SK-N-MC (cell line): Measurements from ENCODE around the gene METTL16.

Experiments
- EZH2 ChIP-seq: fragments of 200-600 bp; sonication (generic); IDR thresholded peaks from one replicate; pipeline ENCODE4 v1.6.1; 2017; ENCODE audit warnings: antibody characterized with exemption
- POLR2AphosphoS5 ChIP-seq: IDR thresholded peaks from 2 replicates; pipeline ENCODE4 v1.6.1; 2012; ENCODE audit warnings: mild to moderate bottlenecking, low read depth, low read length, borderline replicate concordance

- TF ChIP-seq POLR2AphosphoS5: no peak
- no peak for TF ChIP-seq EZH2
Observed at GRCh38 chr17:2388020-2388682, 123.5 kb downstream of the METTL16 start.
